ENCODE measurements around the gene FNBP1L. TPM values are rescaled to one million over a fixed set of nuclear protein-coding genes. Genes with fewer than 3 reads are reported as not detected.

Gene FNBP1L
- total RNA-seq, 3 donors from 2014 or later = 33.1 to 117 (median 63.6) TPM

DNA sequence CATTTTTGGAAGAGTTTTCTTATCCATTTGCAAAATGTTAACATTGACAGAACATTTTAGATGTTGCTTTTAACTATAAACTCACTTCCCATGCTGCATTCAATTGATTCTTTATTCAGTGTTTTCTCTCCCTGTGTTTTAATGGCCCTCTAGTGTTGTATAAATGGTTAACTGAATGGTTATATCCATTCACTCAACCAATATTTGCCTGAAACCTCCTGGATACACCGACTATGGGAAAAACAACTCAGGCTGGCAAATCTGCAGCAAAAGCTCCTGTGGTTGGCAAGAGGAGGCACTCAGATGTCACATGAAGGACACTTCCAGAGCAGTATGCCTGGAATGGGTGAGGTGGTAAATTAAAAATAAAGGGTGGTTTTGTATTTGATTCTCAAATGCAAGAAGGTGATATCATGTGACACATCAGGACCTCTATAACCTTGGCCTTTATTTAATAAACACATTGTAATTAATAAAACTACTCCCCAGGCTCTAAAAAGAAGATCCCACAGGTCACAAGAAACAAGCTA lies 126.1 kb downstream of the FNBP1L start:
- no peak for DNase-seq (ENCODE audit: low spot score in 2 of 2)
- Histone ChIP-seq H3K27ac (peak overlapping the region; percentile 53 to 92), H3K9me3 (no peaks in the 10 kb centered on the region), H3K4me3 (no peak overlapping the region), H3K27me3 (no peaks in the 10 kb centered on the region), H3K36me3 (no peaks in the 10 kb centered on the region), H3K4me1 (peaks cover 1 to 8% of the 10 kb centered on the region in 2 donors)
- no peak for TF ChIP-seq POLR2AphosphoS5 (IDR thresholded peaks at IDR 0.05)
- no peak for TF ChIP-seq POLR2A (IDR thresholded peaks at IDR 0.05)
- TF ChIP-seq, protein P1, sequence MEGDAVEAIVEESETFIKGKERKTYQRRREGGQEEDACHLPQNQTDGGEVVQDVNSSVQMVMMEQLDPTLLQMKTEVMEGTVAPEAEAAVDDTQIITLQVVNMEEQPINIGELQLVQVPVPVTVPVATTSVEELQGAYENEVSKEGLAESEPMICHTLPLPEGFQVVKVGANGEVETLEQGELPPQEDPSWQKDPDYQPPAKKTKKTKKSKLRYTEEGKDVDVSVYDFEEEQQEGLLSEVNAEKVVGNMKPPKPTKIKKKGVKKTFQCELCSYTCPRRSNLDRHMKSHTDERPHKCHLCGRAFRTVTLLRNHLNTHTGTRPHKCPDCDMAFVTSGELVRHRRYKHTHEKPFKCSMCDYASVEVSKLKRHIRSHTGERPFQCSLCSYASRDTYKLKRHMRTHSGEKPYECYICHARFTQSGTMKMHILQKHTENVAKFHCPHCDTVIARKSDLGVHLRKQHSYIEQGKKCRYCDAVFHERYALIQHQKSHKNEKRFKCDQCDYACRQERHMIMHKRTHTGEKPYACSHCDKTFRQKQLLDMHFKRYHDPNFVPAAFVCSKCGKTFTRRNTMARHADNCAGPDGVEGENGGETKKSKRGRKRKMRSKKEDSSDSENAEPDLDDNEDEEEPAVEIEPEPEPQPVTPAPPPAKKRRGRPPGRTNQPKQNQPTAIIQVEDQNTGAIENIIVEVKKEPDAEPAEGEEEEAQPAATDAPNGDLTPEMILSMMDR (IDR thresholded peaks at IDR 0.05) = no peak
- intact Hi-C loops (cut with DNase I; ENCODE audit: low total_unique reads) = no loop called here

DNA sequence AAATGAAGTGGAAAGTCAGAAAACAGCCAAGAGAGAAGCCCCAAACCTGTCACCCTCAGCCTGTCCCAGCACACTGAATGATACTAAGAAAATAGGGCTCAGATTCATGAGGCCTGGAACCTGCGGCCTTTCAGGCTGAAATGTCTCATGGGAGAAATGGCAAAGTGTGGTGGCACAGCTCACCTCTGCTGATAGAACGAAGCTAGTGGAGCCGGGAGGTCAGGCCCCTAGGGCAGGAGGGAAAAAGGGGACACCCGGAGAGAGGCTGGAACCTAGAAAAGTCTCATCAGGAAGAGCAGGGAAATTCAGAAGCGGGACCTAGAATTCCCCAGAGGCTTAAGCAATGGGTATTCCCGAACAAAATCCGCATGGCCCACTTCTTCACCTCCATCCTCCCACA lies 126.6 kb downstream of the FNBP1L start:
- intact Hi-C loops (cut with DNase I; ENCODE audit: low total_unique reads) = no loop called here
- Histone ChIP-seq H3K27me3 (no peaks in the 10 kb centered on the region), H3K4me1 (peaks cover 6 to 13% of the 10 kb centered on the region in 2 donors), H3K27ac (peak overlapping the region; percentile 80 to 92), H3K9me3 (no peaks in the 10 kb centered on the region), H3K4me3 (no peak overlapping the region), H3K36me3 (no peaks in the 10 kb centered on the region)
- peak in 1 of 2 donors; percentile 13 for DNase-seq (ENCODE audit: low spot score in 2 of 2)
- TF ChIP-seq, protein P1 (IDR thresholded peaks at IDR 0.05) = no peak
- TF ChIP-seq POLR2AphosphoS5 (IDR thresholded peaks at IDR 0.05) (no peak), POLR2A (IDR thresholded peaks at IDR 0.05) (no peak)

DNA sequence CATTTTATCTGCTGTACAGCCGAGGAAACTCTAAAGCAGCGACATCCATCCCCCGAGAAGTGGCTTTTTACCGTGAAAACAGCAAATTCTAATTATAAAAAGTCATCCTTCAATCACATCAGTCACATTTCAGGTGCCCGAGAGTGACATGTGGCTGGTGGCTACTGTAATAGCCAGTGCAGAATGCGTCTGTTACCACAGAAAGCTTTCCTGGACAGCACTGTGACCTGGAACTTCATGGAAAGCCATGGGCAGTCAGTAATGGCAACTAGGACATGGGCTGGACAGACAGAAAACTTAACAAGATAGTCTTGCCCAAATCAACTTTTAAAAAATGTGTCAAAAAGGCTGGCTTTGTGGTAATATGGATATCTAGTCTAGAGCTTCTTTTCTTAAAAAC lies 127.1 kb downstream of the FNBP1L start:
- Histone ChIP-seq H3K27ac (peak overlapping the region; percentile 80 to 92), H3K36me3 (no peaks in the 10 kb centered on the region), H3K9me3 (no peaks in the 10 kb centered on the region), H3K27me3 (no peaks in the 10 kb centered on the region), H3K4me1 (peaks cover 8 to 18% of the 10 kb centered on the region in 2 donors), H3K4me3 (no peak overlapping the region)
- DNase-seq (ENCODE audit: low spot score in 2 of 2) = no peak
- TF ChIP-seq POLR2AphosphoS5 (IDR thresholded peaks at IDR 0.05) = no peak
- TF ChIP-seq, protein P1 (IDR thresholded peaks at IDR 0.05) = no peak
- TF ChIP-seq POLR2A (IDR thresholded peaks at IDR 0.05) = no peak
- intact Hi-C loops (cut with DNase I; ENCODE audit: low total_unique reads) = no loop called here

DNA sequence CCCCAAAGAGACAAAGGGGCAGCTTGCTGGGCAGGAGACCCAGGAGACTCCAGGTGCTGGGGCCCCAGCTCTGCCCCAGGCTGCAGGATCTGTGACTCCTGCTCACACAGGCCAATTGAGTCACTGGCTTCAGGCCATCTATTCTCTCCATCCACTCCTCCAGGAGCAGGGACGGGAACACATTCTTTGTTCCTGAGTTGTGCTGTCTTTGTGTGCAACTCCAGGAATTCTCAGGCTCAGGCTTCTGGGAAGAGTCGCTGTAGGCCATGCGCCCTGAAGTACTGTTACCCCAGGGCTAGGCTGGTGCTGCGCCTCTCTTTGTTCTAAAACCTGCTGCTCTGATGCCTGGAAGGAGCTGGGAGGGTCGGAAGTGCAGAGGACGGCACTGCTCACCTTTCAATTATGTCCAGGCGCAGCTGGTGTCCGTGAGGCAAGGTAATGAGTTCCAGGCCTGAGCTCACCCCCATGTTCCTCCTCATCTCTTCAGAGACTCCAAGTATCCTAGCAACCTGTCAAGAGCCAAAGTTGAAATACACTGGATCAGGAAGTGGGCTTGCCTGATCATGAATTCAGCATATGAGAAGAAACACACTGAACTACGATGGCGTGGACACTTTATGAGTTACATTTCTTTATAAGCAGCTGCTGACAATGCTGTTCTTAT lies 127.8 kb downstream of the FNBP1L start:
- no peak for TF ChIP-seq POLR2AphosphoS5 (IDR thresholded peaks at IDR 0.05)
- no peak for TF ChIP-seq POLR2A (IDR thresholded peaks at IDR 0.05)
- TF ChIP-seq, protein P1 (IDR thresholded peaks at IDR 0.05) = no peak
- intact Hi-C loops (cut with DNase I; ENCODE audit: low total_unique reads) = no loop called here
- Histone ChIP-seq H3K4me3 (no peak overlapping the region), H3K36me3 (no peaks in the 10 kb centered on the region), H3K4me1 (peaks cover 8 to 22% of the 10 kb centered on the region in 2 donors), H3K27ac (peak overlapping the region; percentile 80 to 92), H3K27me3 (no peaks in the 10 kb centered on the region), H3K9me3 (no peaks in the 10 kb centered on the region)
- DNase-seq (ENCODE audit: low spot score in 2 of 2) = peak in 1 of 2 donors; percentile 18

DNA sequence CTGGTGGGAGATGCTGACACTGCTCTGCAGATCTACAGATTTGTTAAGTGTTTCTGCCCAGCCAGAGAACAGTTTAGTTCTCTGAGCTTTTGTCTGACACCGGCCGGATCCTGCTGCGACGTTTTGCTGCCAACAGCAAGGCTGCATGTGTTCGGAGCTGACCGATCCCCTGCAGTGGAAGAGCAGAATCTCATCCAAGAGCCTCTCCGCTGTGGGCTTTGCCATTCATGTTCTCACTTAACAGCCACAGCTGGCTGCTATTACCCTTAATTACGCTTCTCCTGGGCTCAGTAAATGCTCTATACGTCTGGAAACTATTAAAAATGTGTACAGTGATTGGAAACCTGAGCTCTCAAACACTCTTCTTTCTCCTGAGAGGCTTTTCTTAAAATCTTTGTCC lies 128.4 kb downstream of the FNBP1L start:
- H3K9me3 ChIP-seq = no peaks in the 10 kb centered on the region
- intact Hi-C loops (cut with DNase I; ENCODE audit: low total_unique reads) = no loop called here
- H3K36me3 ChIP-seq = no peaks in the 10 kb centered on the region
- peak in 1 of 2 donors; percentile 15 for DNase-seq (ENCODE audit: low spot score in 2 of 2)
- H3K4me1 ChIP-seq = peaks cover 8 to 22% of the 10 kb centered on the region in 2 donors
- TF ChIP-seq POLR2AphosphoS5 (IDR thresholded peaks at IDR 0.05) (no peak), POLR2A (IDR thresholded peaks at IDR 0.05) (no peak)
- TF ChIP-seq, protein P1 (IDR thresholded peaks at IDR 0.05) = no peak
- peak overlapping the region in 1 of 3 donors; percentile 16 for H3K4me3 ChIP-seq
- no peaks in the 10 kb centered on the region for H3K27me3 ChIP-seq
- H3K27ac ChIP-seq = peak overlapping the region; percentile 80 to 92
